Ishikawa (cell line): Measurements from ENCODE around the gene EBP.

Experiments used
- CEBPB ChIP-seq: IDR thresholded peaks from 2 replicates; pipeline ENCODE4 v1.6.1; 2012
- CREB1 ChIP-seq: IDR thresholded peaks from 2 replicates; pipeline ENCODE4 v1.6.1; 2012; ENCODE audit warnings: low read depth
- EGR1 ChIP-seq: IDR thresholded peaks from 2 replicates; pipeline ENCODE4 v1.6.1; 2012
- EP300 ChIP-seq: IDR thresholded peaks from 2 replicates; pipeline ENCODE4 v1.6.1; 2012; ENCODE audit warnings: borderline replicate concordance
- FOXM1 ChIP-seq: IDR thresholded peaks from 2 replicates; pipeline ENCODE4 v1.6.1; 2012; ENCODE audit warnings: low read depth, borderline replicate concordance
- MAX ChIP-seq: IDR thresholded peaks from 2 replicates; pipeline ENCODE4 v1.6.1; 2012
- NFIC ChIP-seq: IDR thresholded peaks from 2 replicates; pipeline ENCODE4 v1.6.1; 2012
- RAD21 ChIP-seq: IDR thresholded peaks from 2 replicates; pipeline ENCODE4 v1.6.1; 2012; ENCODE audit warnings: low read depth
- REST ChIP-seq: IDR thresholded peaks from 2 replicates; pipeline ENCODE4 v1.6.1; 2012; ENCODE audit warnings: low read depth, mild to moderate bottlenecking
- TAF1 ChIP-seq: IDR thresholded peaks from 2 replicates; pipeline ENCODE4 v1.6.1; 2012; ENCODE audit warnings: low read depth, mild to moderate bottlenecking
- TCF12 ChIP-seq: IDR thresholded peaks from 2 replicates; pipeline ENCODE4 v1.6.1; 2012; ENCODE audit warnings: low read depth
- TEAD4 ChIP-seq: IDR thresholded peaks from 2 replicates; pipeline ENCODE4 v1.6.1; 2012
- USF1 ChIP-seq: IDR thresholded peaks from 2 replicates; pipeline ENCODE4 v1.6.1; 2012
- YY1 ChIP-seq: IDR thresholded peaks from 2 replicates; pipeline ENCODE4 v1.6.1; 2012; ENCODE audit warnings: low read depth
- ZBTB7A ChIP-seq: IDR thresholded peaks from 2 replicates; pipeline ENCODE4 v1.6.1; 2012; ENCODE audit warnings: low read depth

Gene EBP

GRCh38 chrX:48514126-48514806 lies 7.3 kb upstream of the EBP start:
- no peak for TF ChIP-seq CEBPB

- TF ChIP-seq EP300 (no peak), TEAD4 (no peak), NFIC (no peak), EGR1 (no peak), FOXM1 (no peak), CEBPB (no peak), USF1 (no peak), CREB1 (no peak), RAD21 (no peak), ZBTB7A (no peak), REST (no peak), YY1 (no peak), MAX (no peak), TAF1 (no peak), TCF12 (no peak)
Observed at GRCh38 chrX:48514868-48515460, 6.6 kb upstream of the EBP start.

- no peak for TF ChIP-seq TCF12
- TF ChIP-seq YY1: no peak
- TF ChIP-seq USF1: no peak
- no peak for TF ChIP-seq REST
- TF ChIP-seq FOXM1: no peak
- no peak for TF ChIP-seq NFIC
- TF ChIP-seq RAD21: no peak
- TF ChIP-seq ZBTB7A: no peak
- no peak for TF ChIP-seq TAF1
- TF ChIP-seq EGR1: no peak
- TF ChIP-seq CEBPB: no peak
- TF ChIP-seq TEAD4: no peak
- no peak for TF ChIP-seq EP300
Observed at GRCh38 chrX:48515842-48516241, 5.8 kb upstream of the EBP start.

- TF ChIP-seq EP300: no peak
- TF ChIP-seq USF1: no peak
- TF ChIP-seq CEBPB: no peak
- no peak for TF ChIP-seq NFIC
- no peak for TF ChIP-seq REST
- no peak for TF ChIP-seq TAF1
- TF ChIP-seq ZBTB7A: no peak
- no peak for TF ChIP-seq FOXM1
- TF ChIP-seq RAD21: no peak
- no peak for TF ChIP-seq CREB1
- TF ChIP-seq EGR1: no peak
- no peak for TF ChIP-seq MAX
- no peak for TF ChIP-seq YY1
- TF ChIP-seq TEAD4: no peak
- no peak for TF ChIP-seq TCF12
Observed at GRCh38 chrX:48516285-48516684, 5.3 kb upstream of the EBP start.
